GM23338 (cell line): ENCODE data around the gene RTL10. TPM values are rescaled to one million over a fixed set of nuclear protein-coding genes. Genes with fewer than 3 reads are reported as not detected.

Source experiments
- ATAC-seq: fragments of 200-7000 bp; cut with Tn5 transposase; 3 replicates; pipeline ENCODE4 v1.9.1; 2020
- DNase-seq: peaks from one replicate; pipeline ENCODE4 v3.0.0-alpha.2; 2015; ENCODE audit warnings: low spot score
- H2AFZ ChIP-seq: fragments of 200-600 bp; sonication (generic); 2 replicates; pipeline ENCODE4 v1.8.0; 2016; ENCODE audit warnings: antibody characterized with exemption, mild to moderate bottlenecking, moderate library complexity
- H3F3A ChIP-seq: fragments of 200-600 bp; sonication (generic); replicated peaks from 2 replicates; pipeline ENCODE4 v1.8.0; 2017; ENCODE audit warnings: antibody characterized with exemption, mixed run types, low read depth
- H3K27ac ChIP-seq: fragments of 200-600 bp; sonication (generic); 2 replicates; pipeline ENCODE4 v1.6.1; 2016; ENCODE audit warnings: low read depth
- H3K27me3 ChIP-seq: fragments of 200-600 bp; sonication (generic); 2 replicates; pipeline ENCODE4 v1.8.0; 2016; ENCODE audit warnings: mild to moderate bottlenecking, mixed run types, moderate library complexity; ENCODE audit not compliant: insufficient read depth
- H3K36me3 ChIP-seq: fragments of 200-600 bp; sonication (generic); 2 replicates; pipeline ENCODE4 v1.8.0; 2016; ENCODE audit warnings: mild to moderate bottlenecking; ENCODE audit not compliant: insufficient read depth
- H3K4me1 ChIP-seq: fragments of 200-600 bp; sonication (generic); 2 replicates; pipeline ENCODE4 v1.8.0; 2016; ENCODE audit warnings: mild to moderate bottlenecking, moderate library complexity; ENCODE audit not compliant: insufficient read depth
- H3K4me2 ChIP-seq: fragments of 200-600 bp; sonication (generic); 2 replicates; pipeline ENCODE4 v1.7.1; 2017; ENCODE audit warnings: mixed run types
- H3K4me3 ChIP-seq: fragments of 200-600 bp; sonication (generic); 2 replicates; pipeline ENCODE4 v1.6.1; 2016; ENCODE audit warnings: mixed run types
- H3K79me2 ChIP-seq: fragments of 200-600 bp; sonication (generic); replicated peaks from 2 replicates; pipeline ENCODE4 v1.8.0; 2017; ENCODE audit warnings: mild to moderate bottlenecking; ENCODE audit not compliant: insufficient read depth
- H3K9me2 ChIP-seq: fragments of 200-600 bp; sonication (generic); 2 replicates; pipeline ENCODE4 v1.8.0; 2017; ENCODE audit not compliant: insufficient read depth
- H4K20me1 ChIP-seq: fragments of 200-600 bp; sonication (generic); replicated peaks from 2 replicates; pipeline ENCODE4 v1.8.0; 2017; ENCODE audit warnings: mild to moderate bottlenecking; ENCODE audit not compliant: insufficient read depth
- H3K27ac Mint-ChIP-seq: 2 replicates; pipeline ENCODE4 v1.8.0; 2020; ENCODE audit warnings: inconsistent platforms, mild to moderate bottlenecking, moderate library complexity, mixed read lengths
- H3K27me3 Mint-ChIP-seq: 3 replicates; pipeline ENCODE4 v1.8.0; 2022; ENCODE audit warnings: low read depth, mild to moderate bottlenecking, moderate library complexity, mixed read lengths, inconsistent platforms; ENCODE audit not compliant: insufficient read depth, poor library complexity
- H3K36me3 Mint-ChIP-seq: 3 replicates; pipeline ENCODE4 v1.8.0; 2021; ENCODE audit warnings: low read depth, mild to moderate bottlenecking, inconsistent platforms, moderate library complexity, mixed read lengths
- H3K4me1 Mint-ChIP-seq: 3 replicates; pipeline ENCODE4 v1.8.0; 2020; ENCODE audit warnings: mild to moderate bottlenecking, inconsistent platforms, mixed read lengths
- H3K4me3 Mint-ChIP-seq: 3 replicates; pipeline ENCODE4 v1.8.0; 2021; ENCODE audit warnings: moderate library complexity, mild to moderate bottlenecking, inconsistent platforms, mixed read lengths
- H3K9me3 Mint-ChIP-seq: 3 replicates; pipeline ENCODE4 v1.8.0; 2020; ENCODE audit warnings: moderate library complexity, mild to moderate bottlenecking, inconsistent platforms, mixed read lengths
- CREB1 ChIP-seq: fragments of 250-450 bp; sonication (Bioruptor Pico); IDR thresholded peaks from 2 replicates; pipeline ENCODE4 v1.5.0; 2020; ENCODE audit warnings: low read depth, mild to moderate bottlenecking, moderate library complexity
- CTCF ChIP-seq, 2 experiments: fragments of 200-600 bp in 1 of 2; sonication (generic) in 1 of 2; conservative IDR thresholded peaks; 2 replicates each; pipeline versions ENCODE4 v1.5.1 to v1.6.1; 2016 to 2017; ENCODE audit warnings: antibody characterized with exemption in 2 of 2, low read depth in 2 of 2, mild to moderate bottlenecking in 2 of 2, moderate library complexity in 1 of 2
- EZH2 ChIP-seq: fragments of 200-600 bp; sonication (generic); IDR thresholded peaks from one replicate; pipeline ENCODE4 v1.8.0; 2017; ENCODE audit warnings: antibody characterized with exemption, mild to moderate bottlenecking, low read depth; ENCODE audit not compliant: unreplicated experiment
- EZH2phosphoT487 ChIP-seq: fragments of 200-600 bp; sonication (generic); IDR thresholded peaks from one replicate; pipeline ENCODE4 v1.8.1; 2018; ENCODE audit warnings: antibody characterized with exemption; ENCODE audit not compliant: unreplicated experiment
- JUNB ChIP-seq: IDR thresholded peaks from one replicate; pipeline ENCODE4 v1.6.1; 2016; ENCODE audit warnings: antibody characterized with exemption; ENCODE audit not compliant: unreplicated experiment
- NANOG ChIP-seq: IDR thresholded peaks from 2 replicates; pipeline ENCODE4 v1.6.1; 2016; ENCODE audit warnings: antibody characterized with exemption, borderline replicate concordance
- POLR2AphosphoS5 ChIP-seq: IDR thresholded peaks from 2 replicates; pipeline ENCODE4 v1.6.1; 2016; ENCODE audit warnings: antibody characterized with exemption, low read depth
- STAT1 ChIP-seq: IDR thresholded peaks from one replicate; pipeline ENCODE4 v1.6.1; 2016; ENCODE audit warnings: antibody characterized with exemption; ENCODE audit not compliant: unreplicated experiment
- ZNF114 ChIP-seq: fragments of 250-450 bp; sonication (Bioruptor Pico); IDR thresholded peaks from 2 replicates; pipeline ENCODE4 v1.5.0; 2020; ENCODE audit warnings: mild to moderate bottlenecking, moderate library complexity
- ZNF331 ChIP-seq: fragments of 250-450 bp; sonication (Bioruptor Pico); IDR thresholded peaks from 2 replicates; pipeline ENCODE4 v1.5.0; 2020; ENCODE audit warnings: low read depth, mild to moderate bottlenecking, moderate library complexity
- polyA plus RNA-seq: library from polyadenylated mRNA; unstranded; fragments of >200 nt; fragmentation: Nextera tagmentation; extraction: Ambion mirVana; gene quantifications from 2 replicates; pipeline ENCODE4 v1.2.1, GENCODE V29; 2016
- total RNA-seq: library from RNA; depleted of rRNA; stranded (reverse); fragments of >200 nt; shearing (Covaris generic); gene quantifications from 2 replicates; pipeline ENCODE4 v1.2.3, GENCODE V29; 2014
- TF ChIP-seq, protein P1 (sequence below): IDR thresholded peaks from 2 replicates; pipeline ENCODE4 v1.6.1; 2016; ENCODE audit warnings: antibody characterized with exemption
- TF ChIP-seq, protein P2 (sequence below): IDR thresholded peaks from one replicate; pipeline ENCODE4 v1.6.1; 2018; ENCODE audit warnings: antibody characterized with exemption; ENCODE audit not compliant: unreplicated experiment
- TF ChIP-seq, protein P3 (sequence below): fragments of 250-450 bp; sonication (Bioruptor Pico); IDR thresholded peaks from 2 replicates; pipeline ENCODE4 v1.5.0; 2020; ENCODE audit warnings: mild to moderate bottlenecking, moderate library complexity

RTL10 gene
- total and polyA plus RNA-seq, 2 experiments from 2014 or later, result 9.4 to 17.4 TPM

GRCh38 chr22:19811811-19812771, 42.6 kb downstream of the RTL10 start:
- no peaks in the 10 kb centered on the region; the same call in 1 of the 2 replicates for H4K20me1 ChIP-seq
- TF ChIP-seq CREB1, result no peak
- TF ChIP-seq NANOG, result no peak
- TF ChIP-seq, protein P1, sequence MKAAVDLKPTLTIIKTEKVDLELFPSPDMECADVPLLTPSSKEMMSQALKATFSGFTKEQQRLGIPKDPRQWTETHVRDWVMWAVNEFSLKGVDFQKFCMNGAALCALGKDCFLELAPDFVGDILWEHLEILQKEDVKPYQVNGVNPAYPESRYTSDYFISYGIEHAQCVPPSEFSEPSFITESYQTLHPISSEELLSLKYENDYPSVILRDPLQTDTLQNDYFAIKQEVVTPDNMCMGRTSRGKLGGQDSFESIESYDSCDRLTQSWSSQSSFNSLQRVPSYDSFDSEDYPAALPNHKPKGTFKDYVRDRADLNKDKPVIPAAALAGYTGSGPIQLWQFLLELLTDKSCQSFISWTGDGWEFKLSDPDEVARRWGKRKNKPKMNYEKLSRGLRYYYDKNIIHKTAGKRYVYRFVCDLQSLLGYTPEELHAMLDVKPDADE, result no peak
- TF ChIP-seq, protein P2, sequence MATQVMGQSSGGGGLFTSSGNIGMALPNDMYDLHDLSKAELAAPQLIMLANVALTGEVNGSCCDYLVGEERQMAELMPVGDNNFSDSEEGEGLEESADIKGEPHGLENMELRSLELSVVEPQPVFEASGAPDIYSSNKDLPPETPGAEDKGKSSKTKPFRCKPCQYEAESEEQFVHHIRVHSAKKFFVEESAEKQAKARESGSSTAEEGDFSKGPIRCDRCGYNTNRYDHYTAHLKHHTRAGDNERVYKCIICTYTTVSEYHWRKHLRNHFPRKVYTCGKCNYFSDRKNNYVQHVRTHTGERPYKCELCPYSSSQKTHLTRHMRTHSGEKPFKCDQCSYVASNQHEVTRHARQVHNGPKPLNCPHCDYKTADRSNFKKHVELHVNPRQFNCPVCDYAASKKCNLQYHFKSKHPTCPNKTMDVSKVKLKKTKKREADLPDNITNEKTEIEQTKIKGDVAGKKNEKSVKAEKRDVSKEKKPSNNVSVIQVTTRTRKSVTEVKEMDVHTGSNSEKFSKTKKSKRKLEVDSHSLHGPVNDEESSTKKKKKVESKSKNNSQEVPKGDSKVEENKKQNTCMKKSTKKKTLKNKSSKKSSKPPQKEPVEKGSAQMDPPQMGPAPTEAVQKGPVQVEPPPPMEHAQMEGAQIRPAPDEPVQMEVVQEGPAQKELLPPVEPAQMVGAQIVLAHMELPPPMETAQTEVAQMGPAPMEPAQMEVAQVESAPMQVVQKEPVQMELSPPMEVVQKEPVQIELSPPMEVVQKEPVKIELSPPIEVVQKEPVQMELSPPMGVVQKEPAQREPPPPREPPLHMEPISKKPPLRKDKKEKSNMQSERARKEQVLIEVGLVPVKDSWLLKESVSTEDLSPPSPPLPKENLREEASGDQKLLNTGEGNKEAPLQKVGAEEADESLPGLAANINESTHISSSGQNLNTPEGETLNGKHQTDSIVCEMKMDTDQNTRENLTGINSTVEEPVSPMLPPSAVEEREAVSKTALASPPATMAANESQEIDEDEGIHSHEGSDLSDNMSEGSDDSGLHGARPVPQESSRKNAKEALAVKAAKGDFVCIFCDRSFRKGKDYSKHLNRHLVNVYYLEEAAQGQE, result no peak
- TF ChIP-seq CTCF (conservative IDR thresholded peaks at IDR 0.05; ENCODE audit: low read depth in 2 of 2), result no peak
- no peak for TF ChIP-seq JUNB
- TF ChIP-seq EZH2phosphoT487, result no peak
- no peak for TF ChIP-seq ZNF114
- no peak for TF ChIP-seq STAT1
- TF ChIP-seq POLR2AphosphoS5, result no peak
- TF ChIP-seq ZNF331 (CRISPR knock-in tag), result no peak
- TF ChIP-seq EZH2, result no peak
- TF ChIP-seq, protein P3, sequence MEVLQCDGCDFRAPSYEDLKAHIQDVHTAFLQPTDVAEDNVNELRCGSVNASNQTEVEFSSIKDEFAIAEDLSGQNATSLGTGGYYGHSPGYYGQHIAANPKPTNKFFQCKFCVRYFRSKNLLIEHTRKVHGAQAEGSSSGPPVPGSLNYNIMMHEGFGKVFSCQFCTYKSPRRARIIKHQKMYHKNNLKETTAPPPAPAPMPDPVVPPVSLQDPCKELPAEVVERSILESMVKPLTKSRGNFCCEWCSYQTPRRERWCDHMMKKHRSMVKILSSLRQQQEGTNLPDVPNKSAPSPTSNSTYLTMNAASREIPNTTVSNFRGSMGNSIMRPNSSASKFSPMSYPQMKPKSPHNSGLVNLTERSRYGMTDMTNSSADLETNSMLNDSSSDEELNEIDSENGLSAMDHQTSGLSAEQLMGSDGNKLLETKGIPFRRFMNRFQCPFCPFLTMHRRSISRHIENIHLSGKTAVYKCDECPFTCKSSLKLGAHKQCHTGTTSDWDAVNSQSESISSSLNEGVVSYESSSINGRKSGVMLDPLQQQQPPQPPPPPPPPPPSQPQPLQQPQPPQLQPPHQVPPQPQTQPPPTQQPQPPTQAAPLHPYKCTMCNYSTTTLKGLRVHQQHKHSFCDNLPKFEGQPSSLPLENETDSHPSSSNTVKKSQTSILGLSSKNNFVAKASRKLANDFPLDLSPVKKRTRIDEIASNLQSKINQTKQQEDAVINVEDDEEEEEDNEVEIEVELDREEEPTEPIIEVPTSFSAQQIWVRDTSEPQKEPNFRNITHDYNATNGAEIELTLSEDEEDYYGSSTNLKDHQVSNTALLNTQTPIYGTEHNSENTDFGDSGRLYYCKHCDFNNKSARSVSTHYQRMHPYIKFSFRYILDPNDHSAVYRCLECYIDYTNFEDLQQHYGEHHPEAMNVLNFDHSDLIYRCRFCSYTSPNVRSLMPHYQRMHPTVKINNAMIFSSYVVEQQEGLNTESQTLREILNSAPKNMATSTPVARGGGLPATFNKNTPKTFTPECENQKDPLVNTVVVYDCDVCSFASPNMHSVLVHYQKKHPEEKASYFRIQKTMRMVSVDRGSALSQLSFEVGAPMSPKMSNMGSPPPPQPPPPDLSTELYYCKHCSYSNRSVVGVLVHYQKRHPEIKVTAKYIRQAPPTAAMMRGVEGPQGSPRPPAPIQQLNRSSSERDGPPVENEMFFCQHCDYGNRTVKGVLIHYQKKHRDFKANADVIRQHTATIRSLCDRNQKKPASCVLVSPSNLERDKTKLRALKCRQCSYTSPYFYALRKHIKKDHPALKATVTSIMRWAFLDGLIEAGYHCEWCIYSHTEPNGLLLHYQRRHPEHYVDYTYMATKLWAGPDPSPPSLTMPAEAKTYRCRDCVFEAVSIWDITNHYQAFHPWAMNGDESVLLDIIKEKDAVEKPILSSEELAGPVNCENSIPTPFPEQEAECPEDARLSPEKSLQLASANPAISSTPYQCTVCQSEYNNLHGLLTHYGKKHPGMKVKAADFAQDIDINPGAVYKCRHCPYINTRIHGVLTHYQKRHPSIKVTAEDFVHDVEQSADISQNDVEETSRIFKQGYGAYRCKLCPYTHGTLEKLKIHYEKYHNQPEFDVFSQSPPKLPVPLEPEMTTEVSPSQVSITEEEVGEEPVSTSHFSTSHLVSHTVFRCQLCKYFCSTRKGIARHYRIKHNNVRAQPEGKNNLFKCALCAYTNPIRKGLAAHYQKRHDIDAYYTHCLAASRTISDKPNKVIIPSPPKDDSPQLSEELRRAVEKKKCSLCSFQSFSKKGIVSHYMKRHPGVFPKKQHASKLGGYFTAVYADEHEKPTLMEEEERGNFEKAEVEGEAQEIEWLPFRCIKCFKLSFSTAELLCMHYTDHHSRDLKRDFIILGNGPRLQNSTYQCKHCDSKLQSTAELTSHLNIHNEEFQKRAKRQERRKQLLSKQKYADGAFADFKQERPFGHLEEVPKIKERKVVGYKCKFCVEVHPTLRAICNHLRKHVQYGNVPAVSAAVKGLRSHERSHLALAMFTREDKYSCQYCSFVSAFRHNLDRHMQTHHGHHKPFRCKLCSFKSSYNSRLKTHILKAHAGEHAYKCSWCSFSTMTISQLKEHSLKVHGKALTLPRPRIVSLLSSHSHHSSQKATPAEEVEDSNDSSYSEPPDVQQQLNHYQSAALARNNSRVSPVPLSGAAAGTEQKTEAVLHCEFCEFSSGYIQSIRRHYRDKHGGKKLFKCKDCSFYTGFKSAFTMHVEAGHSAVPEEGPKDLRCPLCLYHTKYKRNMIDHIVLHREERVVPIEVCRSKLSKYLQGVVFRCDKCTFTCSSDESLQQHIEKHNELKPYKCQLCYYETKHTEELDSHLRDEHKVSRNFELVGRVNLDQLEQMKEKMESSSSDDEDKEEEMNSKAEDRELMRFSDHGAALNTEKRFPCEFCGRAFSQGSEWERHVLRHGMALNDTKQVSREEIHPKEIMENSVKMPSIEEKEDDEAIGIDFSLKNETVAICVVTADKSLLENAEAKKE (CRISPR knock-in tag), result no peak
- H3K4me3 Mint-ChIP-seq, result no peak overlapping the region
- no peaks in the 10 kb centered on the region for H3K4me1 ChIP-seq
- H3K27ac Mint-ChIP-seq, result no peak overlapping the region
- no peaks in the 10 kb centered on the region for H3F3A ChIP-seq
- no peak overlapping the region for H3K4me3 ChIP-seq
- H3K9me2 ChIP-seq, result no peaks in the 10 kb centered on the region
- H3K27me3 Mint-ChIP-seq, result peaks cover 12% of the 10 kb centered on the region
- no peaks in the 10 kb centered on the region for H3K79me2 ChIP-seq
- no peaks in the 10 kb centered on the region for H3K9me3 Mint-ChIP-seq
- H3K4me2 ChIP-seq, result no peak overlapping the region
- H2AFZ ChIP-seq, result no peak overlapping the region
- H3K27ac ChIP-seq, result no peak overlapping the region
- H3K27me3 ChIP-seq, result no peaks in the 10 kb centered on the region
- no peaks in the 10 kb centered on the region for H3K36me3 Mint-ChIP-seq
- ATAC-seq (no peak; the same call in 2 of the 3 replicates), DNase-seq (no peak)
- no peaks in the 10 kb centered on the region for H3K4me1 Mint-ChIP-seq
- no peaks in the 10 kb centered on the region for H3K36me3 ChIP-seq
